ENCODE data around the gene GRIK4.
"Not testable (repeated sequence)": the region's sequence is repeated elsewhere in the genome, so short reads cannot be mapped to it uniquely, and the experiment has no call there.

GRIK4 gene

GRCh38 chr11:120974965-120975364 is 463.4 kb downstream of the GRIK4 start:
- no peak for DNase-seq

DNA sequence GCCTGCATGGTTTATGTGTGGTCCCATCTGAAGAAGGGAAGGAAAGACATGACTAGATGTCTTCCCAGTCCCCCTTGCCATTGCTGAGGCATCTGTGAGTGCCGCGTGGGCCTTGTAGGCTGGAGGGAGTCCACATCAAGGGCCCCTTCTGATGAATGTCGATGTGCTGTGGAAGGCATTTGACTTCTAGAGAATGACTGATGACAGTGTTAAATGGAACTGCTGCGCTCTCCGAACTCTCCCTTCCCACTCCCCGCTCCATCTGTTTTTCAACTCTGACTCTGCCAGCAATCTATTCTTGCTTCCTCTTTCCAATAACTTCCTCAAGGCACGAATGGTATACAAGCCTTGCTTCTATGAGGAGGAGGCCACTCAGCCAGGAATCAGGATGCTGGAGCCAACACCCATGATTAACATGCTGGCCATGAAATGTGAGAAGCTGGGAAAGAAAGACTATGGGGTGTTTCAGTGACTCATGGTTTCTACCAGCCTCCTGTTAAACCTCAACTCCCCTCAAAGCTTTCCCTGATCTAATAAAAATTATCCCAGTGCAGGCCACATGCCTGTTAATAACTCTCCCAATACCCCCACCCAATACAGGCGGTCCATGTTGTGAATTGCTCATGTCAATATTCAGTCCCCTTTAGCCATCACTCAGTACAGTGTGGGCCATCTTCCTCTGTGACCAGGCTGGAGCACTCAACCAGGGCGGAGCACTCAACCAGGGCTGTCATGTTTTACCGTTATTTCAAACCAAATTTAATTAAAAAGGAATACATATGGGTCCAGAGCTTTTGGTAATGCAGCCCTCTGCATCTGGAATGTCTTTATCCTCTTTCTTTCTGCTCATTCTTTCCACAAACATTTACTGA is 466.0 kb downstream of the GRIK4 start:
- no peak for DNase-seq

DNA sequence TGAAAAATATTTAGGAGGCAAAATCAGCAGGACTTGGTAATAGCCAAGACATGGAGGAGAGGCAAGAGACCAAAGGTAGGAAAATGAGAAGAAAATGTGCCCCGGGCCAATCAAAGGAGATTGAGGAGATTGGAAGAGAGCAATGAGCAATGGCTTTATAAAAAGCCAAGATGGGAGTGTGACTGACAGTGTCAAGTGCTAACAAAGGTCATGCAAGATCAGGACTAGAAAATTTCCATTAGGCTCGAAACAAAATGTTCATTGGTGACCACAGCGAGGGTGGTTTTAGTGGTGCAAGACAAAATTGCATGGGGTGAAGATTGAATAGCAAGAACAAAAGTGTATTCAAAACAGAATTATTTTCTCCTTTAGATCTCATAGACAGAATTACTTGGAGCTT is 467.2 kb downstream of the GRIK4 start:
- DNase-seq, result no peak

GRCh38 chr11:120985718-120986569 is 474.4 kb downstream of the GRIK4 start:
- no peak for DNase-seq

- DNase-seq, result no peak
These were observed 477.1 kb downstream of the GRIK4 start for GRCh38 chr11:120988603-120989002.

- no peak for DNase-seq
These were observed 480.5 kb downstream of the GRIK4 start for GRCh38 chr11:120991830-120992686.

GRCh38 chr11:120994091-120994859 is 482.7 kb downstream of the GRIK4 start:
- no peak for DNase-seq

- no peak for DNase-seq
These were observed 483.6 kb downstream of the GRIK4 start for GRCh38 chr11:120995184-120995583.

DNA sequence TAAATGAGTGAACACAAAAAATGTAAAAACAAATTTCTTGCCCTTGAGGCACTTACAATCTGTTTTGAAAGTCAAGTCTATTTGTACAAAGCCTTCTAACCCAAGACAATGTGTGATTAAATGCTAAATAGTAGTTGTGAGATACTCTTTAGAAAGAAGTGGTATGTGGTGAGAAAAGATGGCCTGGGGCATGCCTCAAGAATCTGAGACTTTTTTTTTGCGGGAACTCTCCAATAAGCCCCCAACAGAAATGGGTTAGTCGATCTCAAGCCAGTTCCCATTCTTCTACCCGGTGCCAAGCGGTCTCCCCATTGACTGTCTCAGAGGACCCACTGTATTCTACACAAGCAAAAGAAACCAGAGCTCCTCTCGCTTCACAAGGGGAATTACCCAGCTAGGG is 485.4 kb downstream of the GRIK4 start:
- no peak for DNase-seq

GRCh38 chr11:120998581-120998980 is 487.0 kb downstream of the GRIK4 start:
- no peak for DNase-seq

DNA sequence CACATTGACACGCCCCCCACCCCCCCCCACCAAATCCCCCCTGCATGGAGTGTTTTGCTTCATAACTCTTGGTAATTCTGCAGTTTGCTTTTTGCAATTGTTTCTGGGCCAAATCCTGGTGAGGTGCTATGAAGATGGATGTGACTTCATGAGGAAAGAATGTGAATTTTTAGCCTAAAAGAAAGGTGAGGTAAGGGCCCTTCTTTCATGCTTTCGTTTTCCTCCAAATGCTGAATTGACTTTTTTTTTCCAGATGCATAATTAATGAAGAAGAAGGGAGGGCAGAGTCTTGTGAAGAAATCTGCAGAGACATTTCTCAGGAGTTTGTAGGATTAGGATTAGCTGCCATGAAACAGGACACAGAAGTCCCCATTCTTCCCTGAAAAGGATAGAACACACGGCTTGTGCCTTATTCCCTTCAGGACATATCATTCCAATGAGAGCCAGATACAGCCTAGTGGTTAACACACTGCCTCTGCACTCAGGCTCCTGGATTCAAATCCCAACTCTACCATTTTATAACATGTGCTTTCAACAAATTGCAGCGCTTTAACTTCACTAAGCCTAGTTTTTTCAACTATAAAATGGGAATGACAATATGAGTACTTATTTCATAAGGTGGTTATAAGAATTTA is 492.8 kb downstream of the GRIK4 start:
- DNase-seq, result no peak

GRCh38 chr11:121006922-121007321 is 495.4 kb downstream of the GRIK4 start:
- DNase-seq, result no peak

- DNase-seq, result no peak
These were observed 497.0 kb downstream of the GRIK4 start for GRCh38 chr11:121008551-121008950.

DNA sequence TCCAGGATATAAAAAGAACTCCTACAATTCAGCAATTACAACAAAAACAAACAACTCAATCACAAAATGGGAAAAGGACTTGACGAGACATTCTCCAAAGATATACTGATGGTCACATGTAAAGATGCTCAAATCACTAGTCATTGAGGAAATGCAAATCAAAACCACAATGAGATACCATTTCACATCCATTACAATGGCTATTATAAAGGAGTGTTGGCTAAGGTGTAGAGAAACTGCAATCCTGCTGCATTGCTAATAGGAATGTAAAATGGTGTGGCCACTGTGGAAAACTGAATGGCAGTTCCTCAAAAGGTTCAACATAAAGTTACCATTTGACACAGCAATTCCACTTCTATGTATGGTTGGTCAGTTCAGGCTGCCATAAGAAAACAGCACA is 500.5 kb downstream of the GRIK4 start:
- DNase-seq, result no peak

DNA sequence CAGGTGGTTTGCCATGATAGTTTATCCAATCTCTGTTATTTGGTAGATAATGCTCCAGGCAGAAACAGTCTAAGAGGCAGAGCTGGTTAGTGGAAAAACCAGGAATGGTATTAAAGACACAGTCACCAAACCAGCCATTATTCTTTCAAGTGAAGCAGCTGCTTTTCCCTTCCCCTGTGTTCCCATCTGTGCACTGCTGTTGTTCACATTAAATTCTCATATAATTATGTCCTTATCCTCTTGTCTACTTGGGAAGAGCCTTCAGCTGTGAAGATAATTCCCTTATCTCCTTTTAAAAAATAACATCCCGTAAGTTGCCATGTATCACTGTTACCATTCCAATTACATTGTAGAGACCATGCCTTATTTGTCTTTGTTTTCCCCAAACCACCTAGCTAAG is 507.2 kb downstream of the GRIK4 start:
- DNase-seq, result no peak

DNA sequence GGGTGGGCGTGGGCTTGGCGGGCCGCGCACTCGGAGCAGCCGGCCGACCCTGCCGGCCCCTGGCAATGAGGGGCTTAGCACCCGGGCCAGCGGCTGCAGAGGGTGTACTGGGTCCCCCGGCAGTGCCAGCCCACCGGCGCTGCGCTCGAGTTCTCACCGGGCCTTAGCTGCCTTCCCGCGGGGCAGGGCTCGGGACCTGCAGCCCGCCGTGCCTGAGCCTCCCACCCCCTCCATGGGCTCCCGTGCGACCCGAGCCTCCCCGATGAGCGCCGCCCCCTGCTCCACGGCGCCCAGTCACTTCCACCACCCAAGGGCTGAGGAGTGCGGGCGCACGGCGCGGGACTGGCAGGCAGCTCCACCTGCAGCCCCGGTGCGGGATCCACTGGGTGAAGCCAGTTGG is 510.2 kb downstream of the GRIK4 start:
- not testable (repeated sequence) for DNase-seq

DNA sequence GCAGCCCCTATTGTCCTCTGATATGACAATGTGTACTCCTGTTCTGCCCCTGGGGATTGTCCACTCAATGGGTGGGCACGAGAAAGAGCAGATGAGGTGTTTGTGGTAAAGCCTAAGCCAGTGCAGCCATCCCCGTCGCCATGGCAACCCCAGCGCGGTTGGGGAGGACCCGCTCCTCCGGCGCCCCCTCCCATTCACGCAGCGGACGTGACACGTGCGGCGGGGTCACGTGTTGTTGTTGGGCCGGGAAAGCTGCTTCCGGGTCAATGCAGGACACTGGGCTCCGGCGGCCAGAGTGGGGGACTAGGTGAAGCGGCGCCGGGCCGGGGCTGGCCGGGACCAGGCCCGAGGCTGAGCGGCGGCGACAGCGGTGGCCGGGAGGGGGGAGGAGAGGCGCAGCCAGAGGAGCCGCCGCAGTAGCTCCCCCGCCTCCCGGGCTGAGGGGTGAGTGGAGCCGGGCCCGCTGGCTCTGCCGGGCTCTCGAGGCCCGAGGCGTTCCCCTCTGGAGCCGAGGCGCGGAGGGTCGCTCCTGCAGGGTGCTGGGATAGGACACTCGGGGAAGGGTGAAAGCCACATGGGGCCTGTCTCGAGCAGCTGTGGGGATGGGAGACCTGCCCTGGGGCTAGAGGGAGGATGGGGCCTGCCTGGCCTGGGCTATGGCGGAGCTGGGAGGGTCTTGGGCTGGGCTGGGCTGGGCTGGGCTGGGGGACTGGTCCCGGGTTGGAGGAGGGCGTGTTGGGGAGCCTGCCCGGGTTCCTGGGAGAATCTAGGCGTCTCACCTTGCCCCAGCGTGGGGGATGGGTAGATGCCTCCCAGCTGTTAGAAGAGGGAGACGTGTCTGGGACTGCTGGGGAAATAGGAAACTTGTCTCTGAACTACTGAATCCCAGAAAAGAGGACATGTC is 512.6 kb downstream of the GRIK4 start, which contains the start of gene TBCEL:
Gene TBCEL, plus strand, starts transcription at position 255 of the 904 bp plus-strand sequence. CDS start 21,589 bp downstream, outside the sequence.
- DNase-seq, result no peak

DNA sequence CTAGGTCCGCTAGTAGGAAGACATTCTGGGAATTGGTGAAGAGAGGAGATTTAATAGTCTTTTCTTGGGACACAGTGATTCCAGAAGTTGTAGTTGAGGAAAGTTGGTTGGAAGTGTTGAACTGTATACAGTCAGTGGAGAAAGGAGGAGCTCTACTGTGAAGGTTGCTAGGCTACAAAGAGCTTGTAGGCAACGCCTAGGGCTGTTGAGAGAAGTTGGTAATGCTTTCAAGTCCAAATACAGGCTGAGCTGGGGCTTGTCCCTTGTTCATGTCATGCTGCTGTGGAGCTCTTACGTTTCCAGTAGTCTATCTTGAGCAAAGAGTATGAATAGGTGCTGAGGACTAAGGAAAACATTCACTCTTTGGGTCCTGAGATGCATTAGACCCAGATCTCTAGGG is 513.4 kb downstream of the GRIK4 start:
- no peak for DNase-seq

DNA sequence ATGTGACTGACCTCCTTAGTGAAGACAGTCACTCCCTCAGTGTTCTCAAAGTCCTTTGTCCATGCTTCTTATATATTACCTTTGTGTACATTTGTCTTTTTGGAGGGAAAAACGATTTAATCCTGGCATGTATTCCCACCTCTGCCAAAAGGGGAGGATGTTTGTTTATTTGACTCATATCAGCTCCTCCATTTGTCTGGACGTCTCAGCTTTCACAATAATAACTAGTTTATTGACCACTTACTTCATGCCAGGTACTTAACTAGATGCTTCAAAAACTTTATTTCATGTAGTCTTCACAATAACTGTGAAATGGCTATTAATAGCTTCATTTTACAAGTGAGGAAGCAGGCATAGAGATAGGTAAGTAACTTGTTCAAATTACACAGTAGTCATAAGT is 517.6 kb downstream of the GRIK4 start:
- DNase-seq, result no peak

- no peak for DNase-seq
These were observed 518.4 kb downstream of the GRIK4 start for GRCh38 chr11:121029813-121030445.

Measured in NCI-H1694 treated with DMSO at 0.1 percent for 48 hours (cell line).